Neuronal stem cell (in vitro differentiated cells): ENCODE results near the gene CHL1.

ENCODE experiments used
- DNase-seq: peaks from one replicate; pipeline ENCODE4 v3.0.0-alpha.2; 2013; ENCODE audit warnings: low spot score
- H2AFZ ChIP-seq: one replicate; pipeline ENCODE4 v1.6.1; 2013; ENCODE audit warnings: mild to moderate bottlenecking, low read length, inconsistent platforms
- H2AK5ac ChIP-seq: 2 replicates; pipeline ENCODE4 v1.6.1; 2013; ENCODE audit warnings: low read depth, mild to moderate bottlenecking, inconsistent platforms, low read length, moderate library complexity, mixed read lengths
- H2BK120ac ChIP-seq: 2 replicates; pipeline ENCODE4 v1.6.1; 2013; ENCODE audit warnings: low read depth, mild to moderate bottlenecking, inconsistent platforms, low read length, moderate library complexity, mixed read lengths
- H2BK12ac ChIP-seq: one replicate; pipeline ENCODE4 v1.6.1; 2013; ENCODE audit warnings: low read length, inconsistent platforms
- H2BK15ac ChIP-seq: 2 replicates; pipeline ENCODE4 v1.6.1; 2013; ENCODE audit warnings: mild to moderate bottlenecking, low read length, inconsistent platforms, mixed read lengths
- H2BK5ac ChIP-seq: one replicate; pipeline ENCODE4 v1.6.1; 2013; ENCODE audit warnings: inconsistent platforms, mild to moderate bottlenecking, low read length, moderate library complexity
- H3K14ac ChIP-seq: one replicate; pipeline ENCODE4 v1.6.1; 2013; ENCODE audit warnings: low read length, inconsistent platforms
- H3K18ac ChIP-seq: 2 replicates; pipeline ENCODE4 v1.6.1; 2013; ENCODE audit warnings: low read length, inconsistent platforms
- H3K23ac ChIP-seq: 2 replicates; pipeline ENCODE4 v1.6.1; 2013; ENCODE audit warnings: low read depth, mild to moderate bottlenecking, mixed read lengths, low read length, inconsistent platforms; ENCODE audit not compliant: poor library complexity
- H3K27ac ChIP-seq: replicated peaks from 3 replicates; pipeline ENCODE4 v1.5.1; 2013; ENCODE audit warnings: low read length, inconsistent platforms
- H3K27me3 ChIP-seq, 3 experiments: 2 replicates each; pipeline ENCODE4 v1.6.1; 2013; ENCODE audit warnings: low read length in 3 of 3, mild to moderate bottlenecking in 2 of 3, inconsistent platforms in 1 of 3, low read depth in 1 of 3, mixed read lengths in 1 of 3, moderate library complexity in 1 of 3; ENCODE audit not compliant: control insufficient read depth in 3 of 3, insufficient read depth in 3 of 3
- H3K36me3 ChIP-seq, 2 donors: replicated peaks in 1 of 2; 2 replicates each; pipeline ENCODE4 v1.6.1; 2013; ENCODE audit warnings: low read length in 2 of 2; ENCODE audit not compliant: control insufficient read depth in 2 of 2, insufficient read depth in 2 of 2
- H3K4ac ChIP-seq: 2 replicates; pipeline ENCODE4 v1.6.1; 2013; ENCODE audit warnings: inconsistent platforms, mild to moderate bottlenecking, low read length, moderate library complexity
- H3K4me1 ChIP-seq, 2 donors: 1 replicate in 1 of 2; 2 replicates in 1 of 2; pipeline ENCODE4 v1.6.1; 2013; ENCODE audit warnings: low read length in 2 of 2, low read depth in 1 of 2; ENCODE audit not compliant: control insufficient read depth in 2 of 2, insufficient read depth in 1 of 2
- H3K4me2 ChIP-seq: one replicate; pipeline ENCODE4 v1.6.1; 2013; ENCODE audit warnings: mild to moderate bottlenecking, low read length, inconsistent platforms; ENCODE audit not compliant: insufficient read depth, poor library complexity, severe bottlenecking
- H3K4me3 ChIP-seq, 2 donors: 2 replicates each; pipeline ENCODE4 v1.5.1; 2013; ENCODE audit warnings: low read length in 2 of 2, mild to moderate bottlenecking in 2 of 2, inconsistent platforms in 1 of 2, moderate library complexity in 1 of 2
- H3K79me1 ChIP-seq: one replicate; pipeline ENCODE4 v1.6.1; 2013; ENCODE audit warnings: low read depth, mild to moderate bottlenecking, inconsistent platforms, low read length, moderate library complexity
- H3K9ac ChIP-seq: one replicate; pipeline ENCODE4 v1.6.1; 2013; ENCODE audit warnings: mild to moderate bottlenecking, low read depth, low read length, inconsistent platforms; ENCODE audit not compliant: poor library complexity
- H3K9me3 ChIP-seq, 2 donors: replicated peaks in 1 of 2; 2 replicates each; pipeline versions ENCODE3 to v1.6.1; 2013; ENCODE audit warnings: low read length in 2 of 2, mild to moderate bottlenecking in 2 of 2, inconsistent platforms in 1 of 2, low read depth in 1 of 2, mixed read lengths in 1 of 2, moderate library complexity in 1 of 2; ENCODE audit not compliant: control insufficient read depth in 2 of 2, insufficient read depth in 1 of 2
- H4K8ac ChIP-seq: one replicate; pipeline ENCODE4 v1.6.1; 2013; ENCODE audit warnings: low read depth, mild to moderate bottlenecking, inconsistent platforms, low read length, moderate library complexity
- H4K91ac ChIP-seq: one replicate; pipeline ENCODE4 v1.6.1; 2013; ENCODE audit warnings: low read length, low read depth, mild to moderate bottlenecking, inconsistent platforms; ENCODE audit not compliant: poor library complexity
- WGBS, 2 donors: extraction: QIAGEN DNeasy Blood & Tissue Kit; methylation state at CpG; one replicate each; pipeline ENCODE4 v1.1.7; 2013; ENCODE audit warnings: missing lambda C conversion rate in 2 of 2, mixed read lengths in 1 of 2; ENCODE audit not compliant: insufficient read length in 2 of 2, insufficient replicate concordance in 1 of 2; ENCODE audit errors: extremely low coverage in 2 of 2; 5-methylcytosine and 5-hydroxymethylcytosine counted together

CHL1 gene

GRCh38 chr3:166799-167198 lies 29.8 kb upstream of the CHL1 start:
- no peak overlapping the region for H2BK12ac ChIP-seq
- no peaks in the 10 kb centered on the region for H3K9me3 ChIP-seq
- H3K36me3 ChIP-seq = no peaks in the 10 kb centered on the region
- H3K4ac ChIP-seq = no peak overlapping the region
- H3K79me1 ChIP-seq = no peaks in the 10 kb centered on the region
- H2AK5ac ChIP-seq = no peak overlapping the region
- H3K4me1 ChIP-seq = peaks cover 0 to 14% of the 10 kb centered on the region in 2 donors
- H3K18ac ChIP-seq = no peak overlapping the region
- H3K9ac ChIP-seq = no peak overlapping the region
- no peak overlapping the region for H4K8ac ChIP-seq
- H3K14ac ChIP-seq = no peak overlapping the region
- no peak overlapping the region for H2BK5ac ChIP-seq
- H3K4me3 ChIP-seq = no peak overlapping the region
- H3K23ac ChIP-seq = no peak overlapping the region
- H3K4me2 ChIP-seq = no peak overlapping the region
- no peak overlapping the region for H2AFZ ChIP-seq
- H2BK15ac ChIP-seq = no peak overlapping the region
- WGBS, 2 donors = no CpG with 5 or more reads among the region's 5 CpGs
- DNase-seq = no peak
- H2BK120ac ChIP-seq = no peak overlapping the region
- H3K27me3 ChIP-seq = peaks cover 0 to 2% (median 0%) of the 10 kb centered on the region in 3 experiments
- H3K27ac ChIP-seq = no peak overlapping the region
- no peak overlapping the region for H4K91ac ChIP-seq

DNA sequence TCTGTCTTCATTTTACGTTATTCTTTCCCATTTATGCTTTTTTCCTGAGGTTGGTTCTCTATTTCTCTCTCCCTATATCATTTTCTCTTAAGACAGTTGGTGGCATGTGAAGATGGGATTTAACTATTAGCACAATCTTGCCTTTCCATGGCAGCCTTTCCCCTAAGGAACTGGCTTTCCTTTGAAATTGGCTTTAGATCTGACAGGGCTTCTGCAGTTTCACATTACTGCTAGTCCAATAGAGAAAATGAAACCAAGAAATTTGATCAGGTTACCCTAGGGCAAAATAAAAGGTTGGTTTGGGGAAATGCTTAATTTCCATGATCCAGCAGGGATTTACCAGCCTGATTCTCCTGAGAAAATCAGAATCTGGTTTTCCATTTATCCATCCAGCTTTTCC lies 22.7 kb upstream of the CHL1 start:
- H3K23ac ChIP-seq = no peak overlapping the region
- H4K8ac ChIP-seq = no peak overlapping the region
- no peak overlapping the region for H3K18ac ChIP-seq
- no peaks in the 10 kb centered on the region for H3K36me3 ChIP-seq
- no peak overlapping the region for H3K27ac ChIP-seq
- H2BK15ac ChIP-seq = no peak overlapping the region
- H3K4me2 ChIP-seq = no peak overlapping the region
- no peaks in the 10 kb centered on the region for H3K27me3 ChIP-seq
- no peaks in the 10 kb centered on the region for H3K4me1 ChIP-seq
- H2BK12ac ChIP-seq = no peak overlapping the region
- WGBS, 2 donors = no CpG with 5 or more reads among the region's 1 CpG
- H3K4me3 ChIP-seq = no peak overlapping the region
- no peak overlapping the region for H2BK5ac ChIP-seq
- no peak overlapping the region for H2BK120ac ChIP-seq
- no peak overlapping the region for H4K91ac ChIP-seq
- no peak overlapping the region for H3K14ac ChIP-seq
- H2AFZ ChIP-seq = peak overlapping the region; percentile 29
- no peaks in the 10 kb centered on the region for H3K9me3 ChIP-seq
- H3K4ac ChIP-seq = no peak overlapping the region
- H3K79me1 ChIP-seq = no peaks in the 10 kb centered on the region
- no peak overlapping the region for H2AK5ac ChIP-seq
- H3K9ac ChIP-seq = no peak overlapping the region
- no peak for DNase-seq

DNA sequence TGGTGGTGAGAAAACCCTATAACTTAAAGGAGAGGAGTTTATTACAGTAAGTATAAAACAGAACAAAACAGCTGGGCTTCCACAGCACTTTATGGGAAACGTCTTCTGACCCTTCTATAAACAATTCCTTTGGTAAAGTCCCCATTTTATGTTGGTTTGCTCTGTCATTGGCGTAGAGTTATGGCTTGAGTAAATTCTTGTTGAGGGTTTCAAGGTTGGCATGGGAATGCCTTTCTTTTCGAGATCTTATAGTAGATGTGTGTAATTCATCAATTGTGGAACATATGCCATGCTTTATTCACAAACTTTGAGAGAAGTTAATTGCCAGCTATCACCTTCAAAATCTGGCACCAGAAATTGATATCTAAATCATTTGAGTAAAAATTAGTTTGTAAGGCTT lies 11.6 kb upstream of the CHL1 start:
- no peak overlapping the region for H4K8ac ChIP-seq
- no peak overlapping the region for H3K27ac ChIP-seq
- WGBS, 2 donors = no CpG with 5 or more reads among the region's 3 CpGs
- H3K9ac ChIP-seq = no peak overlapping the region
- H3K14ac ChIP-seq = no peak overlapping the region
- no peak overlapping the region for H2AFZ ChIP-seq
- no peak overlapping the region for H3K4ac ChIP-seq
- H2AK5ac ChIP-seq = no peak overlapping the region
- peaks cover 0 to 3% of the 10 kb centered on the region in 2 donors for H3K4me1 ChIP-seq
- no peak overlapping the region for H3K18ac ChIP-seq
- no peak overlapping the region for H2BK5ac ChIP-seq
- H4K91ac ChIP-seq = no peak overlapping the region
- H3K9me3 ChIP-seq = no peaks in the 10 kb centered on the region
- H3K23ac ChIP-seq = no peak overlapping the region
- no peak for DNase-seq
- H3K27me3 ChIP-seq = no peaks in the 10 kb centered on the region
- H3K79me1 ChIP-seq = no peaks in the 10 kb centered on the region
- H2BK15ac ChIP-seq = no peak overlapping the region
- no peak overlapping the region for H3K4me2 ChIP-seq
- no peak overlapping the region for H3K4me3 ChIP-seq
- no peak overlapping the region for H2BK12ac ChIP-seq
- H2BK120ac ChIP-seq = no peak overlapping the region
- no peaks in the 10 kb centered on the region for H3K36me3 ChIP-seq

GRCh38 chr3:192215-192929 lies 4.2 kb upstream of the CHL1 start:
- Histone ChIP-seq H4K91ac (no peak overlapping the region), H3K27me3 (peaks cover 0 to 31% (median 13%) of the 10 kb centered on the region in 3 experiments), H3K79me1 (no peaks in the 10 kb centered on the region), H2BK120ac (no peak overlapping the region), H2BK12ac (no peak overlapping the region), H3K27ac (no peak overlapping the region), H3K36me3 (no peaks in the 10 kb centered on the region), H3K14ac (no peak overlapping the region), H2BK5ac (no peak overlapping the region), H2BK15ac (no peak overlapping the region), H3K4me2 (no peak overlapping the region), H3K23ac (no peak overlapping the region), H3K4me1 (peaks cover 0 to 2% of the 10 kb centered on the region in 2 donors), H4K8ac (no peak overlapping the region), H3K9ac (no peak overlapping the region), H3K9me3 (no peaks in the 10 kb centered on the region), H2AK5ac (no peak overlapping the region), H2AFZ (no peak overlapping the region), H3K4me3 (no peak overlapping the region), H3K18ac (no peak overlapping the region), H3K4ac (no peak overlapping the region)
- no peak for DNase-seq
- no CpG with 5 or more reads among the region's 25 CpGs for WGBS, 2 donors
